Liver (tissue), 2 donors: Measurements from ENCODE around the gene ZNG1F.
"Not testable (repeated sequence)": the region's sequence is repeated elsewhere in the genome, so short reads cannot be mapped to it uniquely, and the experiment has no call there.

Experiments used
- JUND ChIP-seq, 2 donors: IDR thresholded peaks; 2 replicates each; pipeline ENCODE4 v1.6.1; 2016; ENCODE audit warnings: antibody characterized with exemption in 2 of 2
- TAF1 ChIP-seq: conservative IDR thresholded peaks from 2 replicates; pipeline ENCODE4 v1.6.1; 2016; ENCODE audit warnings: antibody characterized with exemption, mild to moderate bottlenecking
- donor health status: healthy.

DNA sequence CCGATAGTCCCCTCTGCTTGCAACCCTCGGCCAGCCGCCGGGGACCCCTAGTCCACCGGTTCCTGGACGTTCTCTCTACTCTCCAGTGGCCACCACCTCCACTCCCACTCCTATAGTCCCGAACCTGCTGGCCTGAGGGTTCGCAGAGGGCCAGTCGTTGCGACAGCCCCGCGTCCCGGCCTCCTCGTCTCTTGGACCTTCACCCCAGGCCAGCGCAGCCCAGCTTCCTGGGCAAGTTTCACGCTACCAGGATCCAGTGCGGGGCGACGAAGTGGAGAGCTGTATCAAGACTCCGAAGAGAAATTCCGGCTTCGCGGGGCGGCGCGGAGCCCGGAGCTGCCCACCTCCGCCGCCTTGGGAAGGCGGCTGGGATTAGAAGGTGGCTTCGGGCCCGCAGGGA, 65.7 kb downstream of the ZNG1F start:
- TF ChIP-seq TAF1; JUND (IDR thresholded peaks at IDR 0.05): not testable (repeated sequence)
